Measurements from ENCODE around the gene TNFRSF8. TPM values are rescaled to one million over a fixed set of nuclear protein-coding genes. Genes with fewer than 3 reads are reported as not detected.

Gene TNFRSF8
- polyA plus RNA-seq, 6 donors from 2014 or later = not detected

DNA sequence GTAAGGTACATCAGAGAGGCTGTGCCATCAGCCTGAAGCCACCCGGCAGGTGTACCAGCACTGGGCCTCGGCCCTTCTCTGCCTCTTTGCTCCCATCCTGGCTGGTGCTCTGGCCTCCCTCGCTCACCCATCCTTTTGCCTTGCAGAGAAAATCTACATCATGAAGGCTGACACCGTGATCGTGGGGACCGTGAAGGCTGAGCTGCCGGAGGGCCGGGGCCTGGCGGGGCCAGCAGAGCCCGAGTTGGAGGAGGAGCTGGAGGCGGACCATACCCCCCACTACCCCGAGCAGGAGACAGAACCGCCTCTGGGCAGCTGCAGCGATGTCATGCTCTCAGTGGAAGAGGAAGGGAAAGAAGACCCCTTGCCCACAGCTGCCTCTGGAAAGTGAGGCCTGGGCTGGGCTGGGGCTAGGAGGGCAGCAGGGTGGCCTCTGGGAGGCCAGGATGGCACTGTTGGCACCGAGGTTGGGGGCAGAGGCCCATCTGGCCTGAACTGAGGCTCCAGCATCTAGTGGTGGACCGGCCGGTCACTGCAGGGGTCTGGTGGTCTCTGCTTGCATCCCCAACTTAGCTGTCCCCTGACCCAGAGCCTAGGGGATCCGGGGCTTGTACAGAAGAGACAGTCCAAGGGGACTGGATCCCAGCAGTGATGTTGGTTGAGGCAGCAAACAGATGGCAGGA lies 79.2 kb downstream of the TNFRSF8 start:
- Mint-ChIP-seq H3K4me3 (peak overlapping the region in 1 of 8 donors; percentile 45), H3K9me3 (no peaks in the 10 kb centered on the region), H3K4me1 (peaks cover 39 to 56% (median 54%) of the 10 kb centered on the region in 3 donors), H3K36me3 (no peaks in the 10 kb centered on the region), H3K27me3 (no peaks in the 10 kb centered on the region), H3K27ac (peak overlapping the region in 3 of 6 donors; percentile 20 to 52 (median 30))
- DNase-seq (no peak), ATAC-seq (ENCODE audit: low read depth in 2 of 2) (no peak)

DNA sequence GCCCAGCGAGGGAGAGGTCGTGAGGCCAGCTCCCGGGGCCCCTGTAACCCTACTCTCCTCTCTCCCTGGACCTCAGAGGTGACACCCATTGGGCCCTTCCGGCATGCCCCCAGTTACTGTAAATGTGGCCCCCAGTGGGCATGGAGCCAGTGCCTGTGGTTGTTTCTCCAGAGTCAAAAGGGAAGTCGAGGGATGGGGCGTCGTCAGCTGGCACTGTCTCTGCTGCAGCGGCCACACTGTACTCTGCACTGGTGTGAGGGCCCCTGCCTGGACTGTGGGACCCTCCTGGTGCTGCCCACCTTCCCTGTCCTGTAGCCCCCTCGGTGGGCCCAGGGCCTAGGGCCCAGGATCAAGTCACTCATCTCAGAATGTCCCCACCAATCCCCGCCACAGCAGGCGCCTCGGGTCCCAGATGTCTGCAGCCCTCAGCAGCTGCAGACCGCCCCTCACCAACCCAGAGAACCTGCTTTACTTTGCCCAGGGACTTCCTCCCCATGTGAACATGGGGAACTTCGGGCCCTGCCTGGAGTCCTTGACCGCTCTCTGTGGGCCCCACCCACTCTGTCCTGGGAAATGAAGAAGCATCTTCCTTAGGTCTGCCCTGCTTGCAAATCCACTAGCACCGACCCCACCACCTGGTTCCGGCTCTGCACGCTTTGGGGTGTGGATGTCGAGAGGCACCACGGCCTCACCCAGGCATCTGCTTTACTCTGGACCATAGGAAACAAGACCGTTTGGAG lies 80.0 kb downstream of the TNFRSF8 start:
- no peaks in the 10 kb centered on the region for H3K36me3 Mint-ChIP-seq
- ATAC-seq (ENCODE audit: low read depth in 2 of 2) (peak; percentile 30 to 38), DNase-seq (no peak)
- H3K9me3 Mint-ChIP-seq = no peaks in the 10 kb centered on the region
- peak overlapping the region; percentile 57 to 95 (median 82) for H3K27ac Mint-ChIP-seq
- H3K27me3 Mint-ChIP-seq = no peaks in the 10 kb centered on the region
- H3K4me3 Mint-ChIP-seq = peak overlapping the region in 7 of 8 donors; percentile 22 to 79 (median 65)
- H3K4me1 Mint-ChIP-seq = peaks cover 43 to 64% (median 62%) of the 10 kb centered on the region in 3 donors

DNA sequence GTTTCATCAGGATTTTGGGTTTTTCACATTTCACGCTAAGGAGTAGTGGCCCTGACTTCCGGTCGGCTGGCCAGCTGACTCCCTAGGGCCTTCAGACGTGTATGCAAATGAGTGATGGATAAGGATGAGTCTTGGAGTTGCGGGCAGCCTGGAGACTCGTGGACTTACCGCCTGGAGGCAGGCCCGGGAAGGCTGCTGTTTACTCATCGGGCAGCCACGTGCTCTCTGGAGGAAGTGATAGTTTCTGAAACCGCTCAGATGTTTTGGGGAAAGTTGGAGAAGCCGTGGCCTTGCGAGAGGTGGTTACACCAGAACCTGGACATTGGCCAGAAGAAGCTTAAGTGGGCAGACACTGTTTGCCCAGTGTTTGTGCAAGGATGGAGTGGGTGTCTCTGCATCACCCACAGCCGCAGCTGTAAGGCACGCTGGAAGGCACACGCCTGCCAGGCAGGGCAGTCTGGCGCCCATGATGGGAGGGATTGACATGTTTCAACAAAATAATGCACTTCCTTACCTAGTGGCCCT lies 80.6 kb downstream of the TNFRSF8 start:
- H3K4me3 Mint-ChIP-seq = peak overlapping the region in 7 of 8 donors; percentile 5 to 79 (median 65)
- peaks cover 45 to 70% (median 68%) of the 10 kb centered on the region in 3 donors for H3K4me1 Mint-ChIP-seq
- ATAC-seq (ENCODE audit: low read depth in 2 of 2) (peak; percentile 78 to 79), DNase-seq (no peak)
- H3K9me3 Mint-ChIP-seq = no peaks in the 10 kb centered on the region
- peak overlapping the region; percentile 57 to 95 (median 82) for H3K27ac Mint-ChIP-seq
- no peaks in the 10 kb centered on the region for H3K36me3 Mint-ChIP-seq
- H3K27me3 Mint-ChIP-seq = no peaks in the 10 kb centered on the region

DNA sequence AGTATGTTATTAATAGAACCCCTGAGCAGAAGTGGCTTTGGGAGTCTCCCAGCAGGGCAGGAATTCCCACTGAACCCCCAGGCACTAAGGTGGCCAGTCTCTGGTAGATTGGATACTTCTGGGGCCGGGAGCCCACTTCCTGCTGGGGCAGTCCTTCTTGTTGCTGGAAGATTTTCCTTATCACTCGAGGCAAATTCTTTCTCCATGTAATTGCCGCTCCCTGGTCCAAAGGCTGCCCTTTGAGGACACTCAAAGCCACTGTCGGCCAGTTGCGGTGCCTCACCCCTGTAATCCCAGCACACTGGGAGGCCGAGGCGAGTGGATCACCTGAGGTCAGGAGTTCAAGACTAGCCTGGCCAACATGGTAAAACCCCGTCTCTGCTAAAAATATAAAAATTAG lies 81.1 kb downstream of the TNFRSF8 start:
- Mint-ChIP-seq H3K27me3 (no peaks in the 10 kb centered on the region), H3K27ac (peak overlapping the region in 4 of 6 donors; percentile 77 to 95 (median 82)), H3K4me3 (peak overlapping the region in 5 of 8 donors; percentile 63 to 79 (median 72)), H3K4me1 (peaks cover 46 to 73% (median 72%) of the 10 kb centered on the region in 3 donors), H3K9me3 (peaks cover 0 to 2% (median 0%) of the 10 kb centered on the region in 7 donors), H3K36me3 (no peaks in the 10 kb centered on the region)
- ATAC-seq (ENCODE audit: low read depth in 2 of 2) (no peak), DNase-seq (no peak)

DNA sequence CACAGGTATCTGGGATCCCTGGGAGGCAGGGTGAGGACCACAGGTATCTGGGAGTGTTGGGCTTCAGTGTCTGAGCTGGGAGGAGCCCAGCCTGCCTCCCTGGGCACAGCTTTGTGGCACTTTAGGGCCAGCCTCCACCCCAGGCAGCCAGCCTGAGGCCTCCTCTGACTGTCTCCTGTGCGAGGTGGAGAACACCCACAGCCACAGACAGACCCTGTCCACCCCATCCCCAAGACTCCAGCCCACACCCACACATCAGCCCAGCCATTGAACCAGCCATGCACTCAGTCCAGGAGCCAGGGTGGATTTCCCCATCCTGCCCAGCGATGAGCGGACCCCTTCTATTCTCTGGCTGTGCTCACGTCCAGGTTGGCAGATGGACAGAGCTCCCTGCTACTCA lies 81.9 kb downstream of the TNFRSF8 start:
- no peak for DNase-seq
- Mint-ChIP-seq H3K27me3 (no peaks in the 10 kb centered on the region), H3K9me3 (peaks cover 0 to 7% (median 3%) of the 10 kb centered on the region in 7 donors), H3K36me3 (peaks cover 0 to 6% of the 10 kb centered on the region in 2 donors), H3K4me3 (peak overlapping the region in 2 of 8 donors; percentile 30 to 42), H3K27ac (peak overlapping the region in 4 of 6 donors; percentile 24 to 78 (median 64)), H3K4me1 (peaks cover 50 to 73% (median 73%) of the 10 kb centered on the region in 3 donors)
- ATAC-seq (ENCODE audit: low read depth in 2 of 2) = no peak

DNA sequence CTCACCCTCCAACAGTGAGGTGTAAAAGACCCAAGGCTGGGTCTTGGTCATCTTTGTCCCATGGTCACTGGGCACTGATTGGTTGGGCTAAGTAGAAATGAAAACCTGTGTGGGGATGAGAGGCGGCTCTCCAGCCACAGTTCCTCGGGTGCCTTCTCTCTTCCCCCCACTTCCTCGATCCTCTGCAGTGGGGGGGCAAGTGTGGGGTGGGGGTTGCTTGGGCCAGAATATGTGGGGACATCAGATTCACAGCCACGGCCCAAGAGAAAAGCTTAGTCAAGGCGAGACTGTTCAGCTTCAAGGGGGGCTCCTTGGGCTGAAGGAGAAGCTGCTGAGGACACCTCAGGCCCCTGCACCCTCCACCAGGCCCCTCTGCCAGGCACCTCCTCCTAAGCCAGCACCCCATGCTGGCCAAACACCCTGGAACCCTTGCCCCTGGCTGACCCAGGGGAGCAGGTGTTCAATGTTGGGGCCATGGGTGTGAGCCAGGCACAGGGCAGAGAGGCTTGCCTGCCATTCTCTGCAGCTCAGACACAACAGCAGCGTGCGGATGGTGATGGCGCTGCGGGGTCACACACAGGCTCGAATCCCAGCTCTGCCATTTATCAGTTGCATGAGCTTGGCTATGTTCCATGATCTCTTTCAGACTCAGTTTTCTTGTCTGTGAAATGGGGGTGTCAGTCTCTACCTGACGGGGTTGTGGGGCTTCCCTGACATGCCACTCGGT lies 82.7 kb downstream of the TNFRSF8 start:
- ATAC-seq (ENCODE audit: low read depth in 2 of 2) (no peak), DNase-seq (no peak)
- Mint-ChIP-seq H3K9me3 (peaks cover 0 to 7% (median 3%) of the 10 kb centered on the region in 7 donors), H3K4me1 (peaks cover 58 to 81% (median 81%) of the 10 kb centered on the region in 3 donors), H3K27me3 (no peaks in the 10 kb centered on the region), H3K36me3 (peaks cover 0 to 6% of the 10 kb centered on the region in 2 donors), H3K27ac (peak overlapping the region in 2 of 6 donors; percentile 68 to 81), H3K4me3 (peak overlapping the region in 2 of 8 donors; percentile 55 to 70)

DNA sequence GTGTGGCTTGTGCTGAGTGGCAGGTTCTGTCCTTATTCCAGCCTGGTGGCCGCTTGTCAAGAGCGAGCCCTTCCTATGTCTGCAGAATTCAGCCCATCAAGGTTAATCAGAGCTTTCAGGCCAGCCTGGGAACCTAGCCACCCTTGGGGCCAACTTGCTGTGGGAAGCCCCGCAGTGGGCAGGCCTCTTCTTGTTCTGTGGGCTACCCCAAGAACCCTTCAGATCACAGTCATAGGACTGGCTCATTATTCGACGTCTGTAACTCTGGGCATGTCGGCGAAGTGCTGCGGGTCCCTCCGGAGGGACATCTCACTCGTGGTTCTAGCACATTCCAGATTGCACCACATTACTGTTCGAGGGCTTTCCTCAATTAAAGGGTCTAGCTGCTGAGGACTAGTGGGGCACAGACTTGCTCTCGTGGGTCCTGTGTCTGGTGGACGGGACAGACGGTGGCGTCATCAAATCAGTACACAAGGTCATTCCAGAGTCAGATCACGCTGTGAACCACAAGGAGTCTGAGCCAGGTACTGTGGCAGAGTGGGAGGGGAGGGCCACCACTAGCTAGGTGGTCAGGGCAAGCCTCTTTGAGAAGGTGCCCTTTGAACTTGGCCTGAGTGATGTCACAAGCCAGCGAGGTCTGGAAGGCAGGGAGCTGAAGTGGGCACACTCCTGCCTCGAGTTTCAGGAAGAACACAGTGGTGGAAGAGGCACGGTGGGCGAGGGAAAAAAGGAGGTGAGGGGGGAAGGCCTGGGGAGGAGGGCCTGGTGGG lies 83.4 kb downstream of the TNFRSF8 start:
- ATAC-seq (ENCODE audit: low read depth in 2 of 2) (no peak), DNase-seq (no peak)
- H3K4me1 Mint-ChIP-seq = peaks cover 66 to 89% (median 88%) of the 10 kb centered on the region in 3 donors
- peaks cover 0 to 7% (median 3%) of the 10 kb centered on the region in 7 donors for H3K9me3 Mint-ChIP-seq
- H3K27ac Mint-ChIP-seq = peak overlapping the region; percentile 68 to 85 (median 80)
- peaks cover 0 to 6% of the 10 kb centered on the region in 2 donors for H3K36me3 Mint-ChIP-seq
- no peaks in the 10 kb centered on the region for H3K27me3 Mint-ChIP-seq
- H3K4me3 Mint-ChIP-seq = peak overlapping the region in 6 of 8 donors; percentile 5 to 70 (median 43)

DNA sequence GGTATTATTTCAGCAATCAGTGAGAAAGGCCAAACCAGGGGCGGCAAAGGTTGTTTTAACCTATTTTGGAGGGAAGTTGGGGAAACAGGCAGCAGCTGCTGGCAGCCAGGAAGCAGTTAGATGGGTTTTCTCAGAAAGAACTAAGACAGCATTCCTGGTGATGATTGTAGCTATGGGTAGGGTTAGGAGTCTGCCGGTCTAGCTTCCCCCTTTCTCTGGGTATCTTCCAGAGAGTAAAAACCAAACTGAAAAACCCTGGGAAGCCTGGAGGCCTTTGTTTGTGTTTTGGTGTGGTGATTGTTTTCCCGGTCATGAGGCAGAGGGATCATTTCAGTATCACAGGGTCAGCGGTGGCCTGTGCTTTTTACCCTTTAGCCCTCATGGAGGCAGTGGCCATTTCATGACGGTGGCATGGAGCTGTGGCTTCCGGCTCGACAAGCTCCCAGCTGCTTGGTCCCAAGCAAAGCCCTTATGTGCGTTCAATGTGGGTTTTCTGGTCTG lies 84.1 kb downstream of the TNFRSF8 start:
- peak overlapping the region in 7 of 8 donors; percentile 5 to 59 (median 35) for H3K4me3 Mint-ChIP-seq

DNA sequence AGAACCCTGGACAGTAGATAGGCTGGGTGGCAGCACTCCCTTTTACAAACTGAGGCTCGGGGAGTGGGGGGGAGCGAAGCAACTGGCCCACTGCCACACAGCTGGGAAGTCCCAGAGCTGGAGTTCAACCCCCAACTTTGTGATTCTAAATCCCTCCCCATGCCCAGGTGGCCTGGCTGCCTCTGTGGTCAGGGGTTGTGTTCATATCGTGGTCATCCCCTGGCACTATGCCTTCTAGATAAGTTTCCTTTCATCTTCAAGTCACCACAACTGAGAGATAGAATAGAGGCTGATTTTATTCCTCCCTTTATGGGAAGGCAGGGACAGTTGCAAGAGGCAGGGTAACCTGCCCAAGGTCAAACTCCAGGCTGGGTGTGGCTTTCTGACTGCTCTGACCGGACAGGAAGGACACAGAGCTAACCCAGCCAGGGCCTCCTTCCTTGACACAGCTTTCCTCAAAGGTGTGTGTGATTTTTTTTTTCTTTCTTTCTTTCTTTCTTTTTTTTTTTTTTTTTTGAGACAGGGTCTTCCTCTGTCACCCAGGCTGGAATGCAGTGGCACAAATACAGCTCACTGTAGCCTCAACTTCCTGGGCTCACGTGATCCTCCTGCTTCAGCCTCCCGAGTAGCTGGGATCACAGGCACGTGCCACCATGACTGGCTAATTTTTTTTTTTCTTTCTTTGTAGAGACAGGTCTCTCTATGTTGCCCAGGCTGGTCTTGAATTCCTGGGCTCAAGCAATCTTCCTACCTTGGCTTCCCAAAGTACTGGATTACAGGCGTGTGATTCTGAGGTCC lies 85.3 kb downstream of the TNFRSF8 start:
- Mint-ChIP-seq H3K36me3 (peaks cover 0 to 6% of the 10 kb centered on the region in 2 donors), H3K4me3 (peak overlapping the region in 7 of 8 donors; percentile 64 to 87 (median 77)), H3K27ac (peak overlapping the region; percentile 81 to 99 (median 96)), H3K27me3 (no peaks in the 10 kb centered on the region), H3K9me3 (peaks cover 0 to 7% (median 3%) of the 10 kb centered on the region in 7 donors), H3K4me1 (peaks cover 75 to 98% (median 96%) of the 10 kb centered on the region in 3 donors)
- DNase-seq (no peak), ATAC-seq (ENCODE audit: low read depth in 2 of 2) (no peak)

More for the DNA sequence above, 84.1 kb downstream of the TNFRSF8 start:
- DNase-seq = no peak
- H3K36me3 Mint-ChIP-seq = peaks cover 0 to 6% of the 10 kb centered on the region in 2 donors
- peaks cover 0 to 7% (median 3%) of the 10 kb centered on the region in 7 donors for H3K9me3 Mint-ChIP-seq
- H3K4me1 Mint-ChIP-seq = peaks cover 72 to 96% (median 95%) of the 10 kb centered on the region in 3 donors
- no peak for ATAC-seq (ENCODE audit: low read depth in 2 of 2)
- H3K27me3 Mint-ChIP-seq = no peaks in the 10 kb centered on the region
- peak overlapping the region; percentile 21 to 83 (median 76) for H3K27ac Mint-ChIP-seq

DNA sequence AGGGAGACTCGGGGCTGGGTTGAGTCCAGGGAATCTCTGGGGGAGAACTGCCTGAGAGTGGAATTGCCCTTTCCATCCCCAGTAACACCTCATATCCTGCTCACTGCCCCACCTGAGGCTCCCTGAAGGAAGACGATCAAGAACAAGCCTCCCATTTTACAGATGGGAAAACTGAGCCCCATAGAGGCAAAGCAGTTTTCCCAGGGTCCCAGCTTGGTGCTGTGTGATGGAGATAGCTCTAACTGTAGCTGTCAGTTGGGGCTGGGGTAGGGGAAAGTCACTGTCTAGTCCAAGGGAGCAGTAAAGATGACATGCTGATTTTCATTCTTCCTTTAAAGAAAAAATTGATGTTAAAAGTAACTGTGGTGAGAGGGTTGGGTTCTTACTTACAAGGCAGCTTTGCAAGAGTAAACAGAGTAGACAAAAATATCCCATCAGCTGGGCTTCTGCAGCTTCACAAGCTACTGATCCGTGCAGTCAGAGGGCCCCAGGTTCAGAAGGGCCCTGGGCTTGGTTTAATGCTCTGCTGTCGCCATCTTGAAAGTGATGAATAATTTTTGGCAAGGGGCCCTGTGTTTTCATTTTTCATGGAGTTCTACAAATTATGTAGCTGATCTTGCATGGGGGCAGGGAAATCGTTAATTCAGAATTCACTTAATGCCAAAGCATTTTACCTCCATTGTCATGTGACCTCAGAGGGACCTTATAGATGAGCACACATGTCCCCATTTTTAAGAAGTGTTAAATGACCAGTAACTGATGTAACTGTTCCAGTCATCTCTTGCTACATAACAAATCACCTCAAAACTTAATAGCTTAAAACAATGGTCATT lies 86.1 kb downstream of the TNFRSF8 start:
- ATAC-seq (ENCODE audit: low read depth in 2 of 2) (peak; percentile 20 to 22), DNase-seq (no peak)
- Mint-ChIP-seq H3K27ac (peak overlapping the region; percentile 81 to 99 (median 96)), H3K4me3 (peak overlapping the region; percentile 57 to 87 (median 74)), H3K4me1 (peaks cover 71 to 97% (median 93%) of the 10 kb centered on the region in 3 donors), H3K27me3 (no peaks in the 10 kb centered on the region), H3K9me3 (peaks cover 0 to 7% (median 3%) of the 10 kb centered on the region in 7 donors), H3K36me3 (peaks cover 0 to 6% of the 10 kb centered on the region in 2 donors)

DNA sequence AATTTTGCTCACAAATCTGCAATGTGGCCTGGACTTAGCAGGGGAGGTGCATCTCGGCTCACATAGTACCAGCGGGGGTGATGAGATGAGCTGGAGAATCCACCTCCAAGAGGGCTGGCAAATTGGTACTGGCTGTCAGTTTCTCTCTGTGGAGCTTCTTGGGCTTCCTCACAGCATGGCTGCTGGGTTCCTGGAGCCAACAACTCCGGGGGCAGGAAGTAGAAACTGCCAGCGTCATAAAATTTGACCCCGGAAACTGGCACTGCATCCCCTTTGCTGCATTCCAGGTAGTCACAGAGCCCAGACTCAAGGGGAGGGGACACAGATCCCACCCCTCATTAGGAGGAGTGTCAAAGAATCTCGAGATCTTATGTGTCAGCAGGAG lies 86.7 kb downstream of the TNFRSF8 start:
- H3K36me3 Mint-ChIP-seq = peaks cover 0 to 6% of the 10 kb centered on the region in 2 donors
- H3K4me1 Mint-ChIP-seq = peaks cover 71 to 93% (median 90%) of the 10 kb centered on the region in 3 donors
- H3K9me3 Mint-ChIP-seq = peaks cover 0 to 7% (median 3%) of the 10 kb centered on the region in 7 donors
- peak overlapping the region; percentile 75 to 99 (median 98) for H3K27ac Mint-ChIP-seq
- no peaks in the 10 kb centered on the region for H3K27me3 Mint-ChIP-seq
- ATAC-seq (ENCODE audit: low read depth in 2 of 2) = no peak
- peak overlapping the region in 6 of 8 donors; percentile 64 to 87 (median 80) for H3K4me3 Mint-ChIP-seq
- no peak for DNase-seq
